Keratinocyte (primary cell): ENCODE measurements around the gene MAPK14. TPM values are rescaled to one million over a fixed set of nuclear protein-coding genes. Genes with fewer than 3 reads are reported as not detected.

Experiments
- DNase-seq: peaks from one replicate; pipeline ENCODE4 v3.0.0-alpha.2; 2011; ENCODE audit warnings: low read depth, missing footprints, low spot score
- FAIRE-seq: peaks from 2 replicates; lab custom pipeline; 2011; peaks lifted over from hg19 to GRCh38; lab: Jason Lieb, UNC
- H2AFZ ChIP-seq: 2 replicates; pipeline ENCODE4 v1.6.0; 2012; ENCODE audit warnings: low read length, control low read depth, inconsistent platforms; ENCODE audit not compliant: control insufficient read depth
- H3K27ac ChIP-seq: 2 replicates; pipeline ENCODE4 v1.5.1; 2011; ENCODE audit warnings: low read length; ENCODE audit not compliant: control insufficient read depth, insufficient read depth
- H3K27me3 ChIP-seq: 3 replicates; pipeline ENCODE4 v1.6.0; 2011; ENCODE audit warnings: low read length; ENCODE audit not compliant: control insufficient read depth, insufficient read depth; ENCODE audit errors: extremely low read depth
- H3K36me3 ChIP-seq, 2 experiments: 2 replicates in 1 of 2; 3 replicates in 1 of 2; pipeline ENCODE4 v1.5.1; 2011; ENCODE audit warnings: low read length in 2 of 2, mild to moderate bottlenecking in 1 of 2; ENCODE audit not compliant: control insufficient read depth in 2 of 2, insufficient read depth in 2 of 2; ENCODE audit errors: extremely low read depth in 1 of 2
- H3K4me1 ChIP-seq: 3 replicates; pipeline ENCODE4 v1.5.1; 2011; ENCODE audit warnings: low read length; ENCODE audit not compliant: control insufficient read depth, insufficient read depth; ENCODE audit errors: extremely low read depth
- H3K4me2 ChIP-seq: 3 replicates; pipeline ENCODE4 v1.6.0; 2011; ENCODE audit warnings: low read depth, low read length; ENCODE audit not compliant: control insufficient read depth, insufficient read depth; ENCODE audit errors: extremely low read depth
- H3K4me3 ChIP-seq, 3 experiments: fragments of 200-600 bp in 1 of 3; sonication (generic) in 1 of 3; 2 replicates in 2 of 3; 3 replicates in 1 of 3; pipeline ENCODE4 v1.5.1; 2011 to 2016; ENCODE audit warnings: low read length in 3 of 3, mild to moderate bottlenecking in 3 of 3, control low read depth in 2 of 3, inconsistent platforms in 1 of 3, low read depth in 1 of 3, mixed read lengths in 1 of 3, mixed run types in 1 of 3, moderate library complexity in 1 of 3; ENCODE audit not compliant: control insufficient read depth in 2 of 3, insufficient read depth in 2 of 3; ENCODE audit errors: extremely low read depth in 1 of 3
- H3K79me2 ChIP-seq: 2 replicates; pipeline ENCODE4 v1.6.0; 2012; ENCODE audit warnings: low read length; ENCODE audit not compliant: control insufficient read depth, insufficient read depth
- H3K9ac ChIP-seq: 3 replicates; pipeline ENCODE4 v1.6.0; 2011; ENCODE audit warnings: low read length; ENCODE audit not compliant: control insufficient read depth, insufficient read depth; ENCODE audit errors: extremely low read depth
- H3K9me1 ChIP-seq: 3 replicates; pipeline ENCODE4 v1.6.0; 2011; ENCODE audit warnings: low read length; ENCODE audit not compliant: control insufficient read depth, insufficient read depth; ENCODE audit errors: extremely low read depth
- H3K9me3 ChIP-seq: 2 replicates; pipeline ENCODE4 v1.5.1; 2012; ENCODE audit warnings: low read depth, low read length; ENCODE audit not compliant: control insufficient read depth
- H4K20me1 ChIP-seq: 3 replicates; pipeline ENCODE4 v1.6.0; 2011; ENCODE audit warnings: low read length; ENCODE audit not compliant: control insufficient read depth, insufficient read depth; ENCODE audit errors: extremely low read depth
- EZH2 ChIP-seq: IDR thresholded peaks from one replicate; pipeline ENCODE4 v1.6.1; 2012; ENCODE audit warnings: inconsistent platforms, mild to moderate bottlenecking, low read length, moderate library complexity
- dilution Hi-C: fragments of 300-500 bp; cut with MboI; formaldehyde crosslinking; loops from one replicate; pipeline ENCODE4 v1.7.0; 2020; ENCODE audit warnings: low sequenced_read_pairs; ENCODE audit not compliant: extremely low pct_ligation_motif_present
- polyA plus RNA-seq, 5 experiments: library from polyadenylated mRNA; depleted of rRNA in 3 of 5; stranded (reverse) in 3 of 5; stranded (forward) in 1 of 5; unstranded in 1 of 5; fragments of >200 nt; gene quantifications; 1 replicate in 1 of 5; 2 replicates in 3 of 5; 3 replicates in 1 of 5; pipeline versions ENCODE4 v1.2.1 to v1.2.3, GENCODE V29; 2011 to 2012; ENCODE audit warnings: missing spikeins in 2 of 5, low read depth in 1 of 5, low replicate concordance in 1 of 5
- TF ChIP-seq, protein P1 (sequence below), 3 experiments: IDR thresholded peaks in 1 of 3; conservative IDR thresholded peaks in 1 of 3; optimal IDR thresholded peaks in 1 of 3; 2 replicates in 2 of 3; 3 replicates in 1 of 3; pipeline versions ENCODE3 to v1.5.1; 2011; ENCODE audit warnings: low read length in 3 of 3, mild to moderate bottlenecking in 3 of 3, moderate library complexity in 2 of 3, control low read depth in 1 of 3, inconsistent platforms in 1 of 3; ENCODE audit not compliant: insufficient read depth in 2 of 3; ENCODE audit errors: extremely low read depth in 1 of 3

Gene MAPK14
- polyA plus RNA-seq, 1 donor (not counting 4 experiments of a cell fraction or from before 2014, with no cell fraction given): 52.4 TPM

DNA sequence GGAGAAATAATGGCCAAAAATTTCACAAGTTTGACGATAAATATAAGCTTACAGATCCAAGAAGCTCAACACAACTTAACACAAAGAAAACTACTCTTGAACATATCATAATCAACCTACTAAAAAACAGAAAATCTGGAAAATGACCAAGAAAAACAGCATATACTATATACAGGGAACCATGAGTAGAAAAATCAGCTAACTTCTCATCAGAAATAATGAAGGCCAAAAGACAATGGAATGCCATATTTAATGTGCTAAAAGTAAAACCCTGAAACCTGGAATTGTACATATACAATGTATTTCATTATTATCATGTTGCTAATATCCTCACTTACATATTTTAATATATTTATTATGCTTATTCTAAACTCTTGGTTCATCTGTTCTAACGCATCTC is 128.1 kb downstream of the MAPK14 start:
- Histone ChIP-seq H2AFZ (no peak overlapping the region), H3K9ac (no peak overlapping the region), H4K20me1 (no peaks in the 10 kb centered on the region), H3K27me3 (no peaks in the 10 kb centered on the region), H3K79me2 (no peaks in the 10 kb centered on the region), H3K4me2 (no peak overlapping the region), H3K4me1 (peaks cover 8% of the 10 kb centered on the region), H3K9me3 (no peaks in the 10 kb centered on the region), H3K9me1 (no peaks in the 10 kb centered on the region), H3K36me3 (no peaks in the 10 kb centered on the region), H3K4me3 (no peak overlapping the region), H3K27ac (no peak overlapping the region)
- FAIRE-seq: no peak
- TF ChIP-seq, protein P1, sequence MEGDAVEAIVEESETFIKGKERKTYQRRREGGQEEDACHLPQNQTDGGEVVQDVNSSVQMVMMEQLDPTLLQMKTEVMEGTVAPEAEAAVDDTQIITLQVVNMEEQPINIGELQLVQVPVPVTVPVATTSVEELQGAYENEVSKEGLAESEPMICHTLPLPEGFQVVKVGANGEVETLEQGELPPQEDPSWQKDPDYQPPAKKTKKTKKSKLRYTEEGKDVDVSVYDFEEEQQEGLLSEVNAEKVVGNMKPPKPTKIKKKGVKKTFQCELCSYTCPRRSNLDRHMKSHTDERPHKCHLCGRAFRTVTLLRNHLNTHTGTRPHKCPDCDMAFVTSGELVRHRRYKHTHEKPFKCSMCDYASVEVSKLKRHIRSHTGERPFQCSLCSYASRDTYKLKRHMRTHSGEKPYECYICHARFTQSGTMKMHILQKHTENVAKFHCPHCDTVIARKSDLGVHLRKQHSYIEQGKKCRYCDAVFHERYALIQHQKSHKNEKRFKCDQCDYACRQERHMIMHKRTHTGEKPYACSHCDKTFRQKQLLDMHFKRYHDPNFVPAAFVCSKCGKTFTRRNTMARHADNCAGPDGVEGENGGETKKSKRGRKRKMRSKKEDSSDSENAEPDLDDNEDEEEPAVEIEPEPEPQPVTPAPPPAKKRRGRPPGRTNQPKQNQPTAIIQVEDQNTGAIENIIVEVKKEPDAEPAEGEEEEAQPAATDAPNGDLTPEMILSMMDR (optimal IDR thresholded peaks at IDR 0.05 in 1 of 3, IDR thresholded peaks at IDR 0.05 in 1 of 3, conservative IDR thresholded peaks at IDR 0.05 in 1 of 3; ENCODE audit: extremely low read depth in 1 of 3, insufficient read depth in 2 of 3, low read length in 3 of 3): no peak
- TF ChIP-seq EZH2: no peak
- DNase-seq: no peak
- dilution Hi-C loops: no loop called here

DNA sequence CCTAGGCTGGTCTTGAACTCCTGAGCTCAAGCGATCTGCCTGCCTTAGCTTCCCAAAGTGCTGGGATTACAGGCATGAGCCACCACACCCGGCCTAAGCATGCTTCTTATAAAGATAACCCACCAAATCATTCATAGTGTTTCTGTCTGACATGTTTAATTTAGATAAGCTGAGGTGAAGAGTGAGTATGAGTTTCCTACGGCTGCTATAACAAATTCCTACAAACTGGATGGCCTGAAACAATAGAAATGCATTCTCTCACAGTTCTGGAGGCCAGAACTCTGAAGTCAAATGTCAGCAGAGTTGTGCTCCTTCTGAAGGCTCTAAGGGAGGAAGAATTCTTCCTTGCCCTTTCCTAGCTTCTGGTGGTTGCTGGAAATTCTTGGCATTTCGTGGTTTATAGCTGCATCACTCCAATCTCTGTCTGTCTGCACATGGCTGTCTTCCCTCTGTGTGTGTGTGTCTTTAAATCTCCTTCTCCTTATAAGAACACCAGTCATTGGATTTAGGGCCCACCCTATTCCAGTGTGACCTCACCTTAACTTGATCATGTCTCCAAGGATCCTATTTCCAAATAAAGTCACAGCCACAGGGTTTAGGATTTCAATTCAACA is 132.6 kb downstream of the MAPK14 start:
- Histone ChIP-seq H3K9ac (no peak overlapping the region), H3K4me2 (no peak overlapping the region), H2AFZ (no peak overlapping the region), H3K79me2 (no peaks in the 10 kb centered on the region), H3K9me1 (no peaks in the 10 kb centered on the region), H3K27me3 (no peaks in the 10 kb centered on the region), H3K36me3 (no peaks in the 10 kb centered on the region), H3K4me3 (no peak overlapping the region), H3K4me1 (no peaks in the 10 kb centered on the region), H4K20me1 (no peaks in the 10 kb centered on the region), H3K9me3 (no peaks in the 10 kb centered on the region), H3K27ac (no peak overlapping the region)
- FAIRE-seq: no peak
- dilution Hi-C loops: no loop called here
- TF ChIP-seq, protein P1 (optimal IDR thresholded peaks at IDR 0.05 in 1 of 3, IDR thresholded peaks at IDR 0.05 in 1 of 3, conservative IDR thresholded peaks at IDR 0.05 in 1 of 3; ENCODE audit: extremely low read depth in 1 of 3, insufficient read depth in 2 of 3, low read length in 3 of 3): no peak
- no peak for TF ChIP-seq EZH2
- no peak for DNase-seq

Other genes starting within 250 kb of the MAPK14 start
- not detected in 3 replicates for gene CLPSL1, start 246.8 kb upstream of the MAPK14 start, polyA plus RNA-seq
- gene CLPS, start 230.5 kb upstream of the MAPK14 start, polyA plus RNA-seq: not detected in 3 replicates
- not detected in 3 replicates for gene LHFPL5, start 222.5 kb upstream of the MAPK14 start, polyA plus RNA-seq
- gene SRPK1, start 106.7 kb upstream of the MAPK14 start, polyA plus RNA-seq: 42.9 to 64.1 TPM (median 44.6 TPM) in 3 replicates
- 0.02 to 0.18 TPM (median 0.04 TPM) in 3 replicates for gene SLC26A8, start 3.2 kb upstream of the MAPK14 start, polyA plus RNA-seq
- 15.7 to 31.3 TPM (median 19.3 TPM) in 3 replicates for gene MAPK13, start 102.7 kb downstream of the MAPK14 start, polyA plus RNA-seq
- gene BRPF3, start 168.9 kb downstream of the MAPK14 start, polyA plus RNA-seq: 3.5 to 6.0 TPM (median 4.8 TPM) in 3 replicates
- gene PNPLA1, start 242.3 kb downstream of the MAPK14 start, polyA plus RNA-seq: 0.14 to 0.32 TPM (median 0.20 TPM) in 3 replicates